Fibroblast of lung (primary cell): ENCODE results near the gene CLCA1. TPM values are rescaled to one million over a fixed set of nuclear protein-coding genes. Genes with fewer than 3 reads are reported as not detected.

ENCODE experiments used
- DNase-seq, 2 donors: peaks; one replicate each; pipeline versions ENCODE4 v3.0.0 to v3.0.0-alpha.2; 2010; ENCODE audit warnings: low read depth in 2 of 2
- H2AFZ ChIP-seq: 2 replicates; pipeline ENCODE4 v1.5.1; 2012; ENCODE audit warnings: low read length, control low read depth, inconsistent platforms
- H3K27ac ChIP-seq: 2 replicates; pipeline ENCODE4 v1.5.1; 2011; ENCODE audit warnings: low read length, control low read depth; ENCODE audit not compliant: insufficient read depth
- H3K27me3 ChIP-seq: 2 replicates; pipeline ENCODE4 v1.5.1; 2011; ENCODE audit warnings: mild to moderate bottlenecking, low read length; ENCODE audit not compliant: control insufficient read depth, insufficient read depth
- H3K36me3 ChIP-seq: 2 replicates; pipeline ENCODE4 v1.5.1; 2011; ENCODE audit warnings: low read length; ENCODE audit not compliant: control insufficient read depth, insufficient read depth
- H3K4me1 ChIP-seq: 2 replicates; pipeline ENCODE4 v1.5.1; 2011; ENCODE audit warnings: low read length; ENCODE audit not compliant: control insufficient read depth, insufficient read depth; ENCODE audit errors: extremely low read depth
- H3K4me2 ChIP-seq: 2 replicates; pipeline ENCODE4 v1.5.1; 2011; ENCODE audit warnings: low read length, control low read depth; ENCODE audit not compliant: insufficient read depth; ENCODE audit errors: extremely low read depth
- H3K4me3 ChIP-seq, 4 experiments: fragments of 200-600 bp in 1 of 4; sonication (generic) in 1 of 4; replicated peaks in 1 of 4; 2 replicates each; pipeline ENCODE4 v1.5.1; 2011 to 2016; ENCODE audit warnings: low read length in 4 of 4, low read depth in 3 of 4, mild to moderate bottlenecking in 3 of 4, control low read depth in 2 of 4, inconsistent platforms in 1 of 4, mixed read lengths in 1 of 4; ENCODE audit not compliant: insufficient read depth in 1 of 4; ENCODE audit errors: control extremely low read depth in 1 of 4
- H3K79me2 ChIP-seq: 2 replicates; pipeline ENCODE4 v1.5.1; 2012; ENCODE audit warnings: mild to moderate bottlenecking, low read length, inconsistent platforms; ENCODE audit not compliant: control insufficient read depth, insufficient read depth
- H3K9ac ChIP-seq: 2 replicates; pipeline ENCODE4 v1.5.1; 2011; ENCODE audit warnings: mild to moderate bottlenecking, low read length, control low read depth; ENCODE audit not compliant: insufficient read depth
- H3K9me3 ChIP-seq: 2 replicates; pipeline ENCODE4 v1.5.1; 2012; ENCODE audit warnings: low read depth, low read length; ENCODE audit not compliant: control insufficient read depth, insufficient read depth
- H4K20me1 ChIP-seq: 2 replicates; pipeline ENCODE4 v1.5.1; 2011; ENCODE audit warnings: low read length; ENCODE audit not compliant: control insufficient read depth, insufficient read depth; ENCODE audit errors: extremely low read depth
- EZH2 ChIP-seq: IDR thresholded peaks from 2 replicates; pipeline ENCODE4 v1.5.1; 2012; ENCODE audit warnings: low read length, control low read depth, mild to moderate bottlenecking; ENCODE audit errors: missing control alignments
- polyA plus RNA-seq, 2 donors: library from polyadenylated mRNA; depleted of rRNA in 1 of 2; stranded (reverse) in 1 of 2; unstranded in 1 of 2; fragments of >200 nt; gene quantifications; 2 replicates each; pipeline ENCODE4 v1.2.1, GENCODE V29; 2011 to 2012; ENCODE audit warnings: missing spikeins in 1 of 2
- total RNA-seq: library from RNA; depleted of rRNA; stranded (reverse); fragments of >200 nt; gene quantifications from 2 replicates; pipeline ENCODE4 v1.2.1, GENCODE V29; 2014
- TF ChIP-seq, protein P1 (sequence below), 2 donors: IDR thresholded peaks in 1 of 2; conservative IDR thresholded peaks in 1 of 2; 1 replicate in 1 of 2; 2 replicates in 1 of 2; pipeline ENCODE4 v1.5.1; 2011 to 2012; ENCODE audit warnings: low read length in 2 of 2, control low read depth in 1 of 2, inconsistent platforms in 1 of 2, low read depth in 1 of 2, mild to moderate bottlenecking in 1 of 2

The CLCA1 gene
- total and polyA plus RNA-seq, 2 donors (not counting 1 experiment from before 2014, with no cell fraction given): 0.01 TPM; not detected in 1

DNA sequence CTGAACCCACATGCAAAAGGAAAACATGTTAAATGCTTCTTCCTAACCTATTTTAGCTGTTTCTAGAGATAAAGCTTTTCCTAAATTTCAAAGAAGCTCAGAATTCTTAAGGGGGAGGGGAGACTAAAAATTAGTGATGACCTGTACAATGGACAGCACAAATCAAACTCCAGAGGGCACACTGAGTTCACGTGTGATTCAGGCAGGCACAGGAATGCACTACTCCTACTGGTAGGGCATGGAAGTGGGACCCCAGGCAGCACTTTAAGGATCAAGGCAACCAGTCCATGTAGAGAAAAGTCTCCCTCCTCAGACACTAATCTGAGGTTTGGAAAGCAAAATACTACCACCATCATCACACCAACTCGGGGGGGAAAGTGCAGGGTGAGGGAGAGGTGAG, 46.9 kb downstream of the CLCA1 start:
- Histone ChIP-seq H3K9ac (no peak overlapping the region), H3K79me2 (no peaks in the 10 kb centered on the region), H3K9me3 (no peaks in the 10 kb centered on the region), H3K4me1 (no peaks in the 10 kb centered on the region), H3K4me3 (no peak overlapping the region), H3K27me3 (no peaks in the 10 kb centered on the region), H3K4me2 (no peak overlapping the region), H3K27ac (no peak overlapping the region), H2AFZ (no peak overlapping the region), H4K20me1 (no peaks in the 10 kb centered on the region), H3K36me3 (no peaks in the 10 kb centered on the region)
- DNase-seq: peak in 1 of 2 donors; percentile 28
- no peak for TF ChIP-seq EZH2
- TF ChIP-seq, protein P1, sequence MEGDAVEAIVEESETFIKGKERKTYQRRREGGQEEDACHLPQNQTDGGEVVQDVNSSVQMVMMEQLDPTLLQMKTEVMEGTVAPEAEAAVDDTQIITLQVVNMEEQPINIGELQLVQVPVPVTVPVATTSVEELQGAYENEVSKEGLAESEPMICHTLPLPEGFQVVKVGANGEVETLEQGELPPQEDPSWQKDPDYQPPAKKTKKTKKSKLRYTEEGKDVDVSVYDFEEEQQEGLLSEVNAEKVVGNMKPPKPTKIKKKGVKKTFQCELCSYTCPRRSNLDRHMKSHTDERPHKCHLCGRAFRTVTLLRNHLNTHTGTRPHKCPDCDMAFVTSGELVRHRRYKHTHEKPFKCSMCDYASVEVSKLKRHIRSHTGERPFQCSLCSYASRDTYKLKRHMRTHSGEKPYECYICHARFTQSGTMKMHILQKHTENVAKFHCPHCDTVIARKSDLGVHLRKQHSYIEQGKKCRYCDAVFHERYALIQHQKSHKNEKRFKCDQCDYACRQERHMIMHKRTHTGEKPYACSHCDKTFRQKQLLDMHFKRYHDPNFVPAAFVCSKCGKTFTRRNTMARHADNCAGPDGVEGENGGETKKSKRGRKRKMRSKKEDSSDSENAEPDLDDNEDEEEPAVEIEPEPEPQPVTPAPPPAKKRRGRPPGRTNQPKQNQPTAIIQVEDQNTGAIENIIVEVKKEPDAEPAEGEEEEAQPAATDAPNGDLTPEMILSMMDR (conservative IDR thresholded peaks at IDR 0.05 in 1 of 2, IDR thresholded peaks at IDR 0.05 in 1 of 2; ENCODE audit: low read depth in 1 of 2, low read length in 2 of 2): peak in 1 of 2 donors; percentile 47

DNA sequence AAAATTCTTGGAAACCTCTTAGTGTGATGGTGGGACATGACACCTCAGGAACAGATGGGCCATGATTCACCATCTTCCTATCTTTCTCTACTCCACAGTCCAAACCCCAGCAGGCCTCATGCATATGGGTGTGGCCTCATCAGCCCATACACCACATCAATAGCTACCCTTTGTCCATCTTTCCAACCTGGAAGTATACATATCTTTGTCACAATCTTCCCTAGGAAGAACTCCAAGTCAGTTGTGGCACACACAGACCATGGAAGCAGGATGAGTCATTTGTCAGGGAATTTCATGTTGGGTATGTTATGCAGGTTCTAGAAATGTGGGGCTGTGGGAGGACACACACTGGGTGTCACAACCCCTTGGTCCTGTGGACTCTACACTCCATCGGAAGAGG, 47.6 kb downstream of the CLCA1 start:
- Histone ChIP-seq H3K4me3 (no peak overlapping the region), H3K27ac (no peak overlapping the region), H3K9ac (no peak overlapping the region), H4K20me1 (no peaks in the 10 kb centered on the region), H3K9me3 (no peaks in the 10 kb centered on the region), H2AFZ (no peak overlapping the region), H3K36me3 (no peaks in the 10 kb centered on the region), H3K4me2 (no peak overlapping the region), H3K79me2 (no peaks in the 10 kb centered on the region), H3K4me1 (no peaks in the 10 kb centered on the region), H3K27me3 (no peaks in the 10 kb centered on the region)
- DNase-seq: no peak
- TF ChIP-seq EZH2: no peak
- TF ChIP-seq, protein P1 (conservative IDR thresholded peaks at IDR 0.05 in 1 of 2, IDR thresholded peaks at IDR 0.05 in 1 of 2; ENCODE audit: low read depth in 1 of 2, low read length in 2 of 2): no peak

DNA sequence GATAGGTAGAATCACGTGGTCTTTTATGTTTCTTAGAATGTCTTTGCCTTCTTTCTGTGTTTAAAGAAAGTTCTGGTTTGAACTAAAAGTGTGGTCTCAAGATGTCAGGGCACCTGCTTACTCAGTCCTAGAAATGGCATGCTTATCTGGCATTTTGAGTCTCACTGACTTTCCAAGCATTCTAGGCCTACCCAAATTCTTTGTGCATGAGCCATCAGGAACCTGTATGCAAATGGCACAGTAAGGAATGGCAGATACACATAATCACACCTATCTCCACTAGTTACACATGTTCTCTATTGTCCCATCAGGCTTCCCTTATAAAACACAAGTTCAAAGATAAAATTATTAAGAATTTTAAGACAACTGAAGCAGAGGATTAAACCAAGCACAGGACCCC, 48.6 kb downstream of the CLCA1 start:
- no peak for DNase-seq

More for the DNA sequence above, 48.6 kb downstream of the CLCA1 start:
- no peaks in the 10 kb centered on the region for H4K20me1 ChIP-seq
- H3K79me2 ChIP-seq: no peaks in the 10 kb centered on the region
- H2AFZ ChIP-seq: no peak overlapping the region
- no peak for TF ChIP-seq EZH2
- TF ChIP-seq, protein P1 (conservative IDR thresholded peaks at IDR 0.05 in 1 of 2, IDR thresholded peaks at IDR 0.05 in 1 of 2; ENCODE audit: low read depth in 1 of 2, low read length in 2 of 2): no peak
- no peaks in the 10 kb centered on the region for H3K9me3 ChIP-seq
- no peak overlapping the region for H3K27ac ChIP-seq
- H3K4me2 ChIP-seq: no peak overlapping the region
- no peak overlapping the region for H3K4me3 ChIP-seq
- no peaks in the 10 kb centered on the region for H3K4me1 ChIP-seq
- no peaks in the 10 kb centered on the region for H3K27me3 ChIP-seq
- H3K36me3 ChIP-seq: no peaks in the 10 kb centered on the region
- no peak overlapping the region for H3K9ac ChIP-seq
